Ovary (tissue), 3 donors: ENCODE results near the gene TAPBP.
"Not testable (repeated sequence)": the region's sequence is repeated elsewhere in the genome, so short reads cannot be mapped to it uniquely, and the experiment has no call there.

Experiments used
- CTCF ChIP-seq, 3 donors: fragments of 450-650 bp in 2 of 3; fragments of 200-600 bp in 1 of 3; IDR thresholded peaks; one replicate each; pipeline versions ENCODE4 v1.5.1 to v1.8.0; 2016 to 2022; ENCODE audit warnings: antibody characterized with exemption in 3 of 3, mild to moderate bottlenecking in 1 of 3
- POLR2A ChIP-seq: fragments of 450-650 bp; IDR thresholded peaks from one replicate; pipeline ENCODE4 v1.6.1; 2017; ENCODE audit warnings: antibody characterized with exemption, mild to moderate bottlenecking, moderate library complexity
- donor health status: DM: no; HTN: no; CAD: no.

GRCh38 chr6:33275795-33276580 is 37.9 kb downstream of the TAPBP start:
- TF ChIP-seq CTCF (IDR thresholded peaks at IDR 0.05); POLR2A: not testable (repeated sequence)
